ENCODE results near the gene PTTG1IP.

- TF ChIP-seq, protein P1, sequence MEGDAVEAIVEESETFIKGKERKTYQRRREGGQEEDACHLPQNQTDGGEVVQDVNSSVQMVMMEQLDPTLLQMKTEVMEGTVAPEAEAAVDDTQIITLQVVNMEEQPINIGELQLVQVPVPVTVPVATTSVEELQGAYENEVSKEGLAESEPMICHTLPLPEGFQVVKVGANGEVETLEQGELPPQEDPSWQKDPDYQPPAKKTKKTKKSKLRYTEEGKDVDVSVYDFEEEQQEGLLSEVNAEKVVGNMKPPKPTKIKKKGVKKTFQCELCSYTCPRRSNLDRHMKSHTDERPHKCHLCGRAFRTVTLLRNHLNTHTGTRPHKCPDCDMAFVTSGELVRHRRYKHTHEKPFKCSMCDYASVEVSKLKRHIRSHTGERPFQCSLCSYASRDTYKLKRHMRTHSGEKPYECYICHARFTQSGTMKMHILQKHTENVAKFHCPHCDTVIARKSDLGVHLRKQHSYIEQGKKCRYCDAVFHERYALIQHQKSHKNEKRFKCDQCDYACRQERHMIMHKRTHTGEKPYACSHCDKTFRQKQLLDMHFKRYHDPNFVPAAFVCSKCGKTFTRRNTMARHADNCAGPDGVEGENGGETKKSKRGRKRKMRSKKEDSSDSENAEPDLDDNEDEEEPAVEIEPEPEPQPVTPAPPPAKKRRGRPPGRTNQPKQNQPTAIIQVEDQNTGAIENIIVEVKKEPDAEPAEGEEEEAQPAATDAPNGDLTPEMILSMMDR (conservative IDR thresholded peaks at IDR 0.05 in 1 of 2, IDR thresholded peaks at IDR 0.05 in 1 of 2; ENCODE audit: low read depth in 1 of 2, low read length in 2 of 2): no peak
- no peak for TF ChIP-seq EZH2 (IDR thresholded peaks at IDR 0.05; ENCODE audit: low read length, missing control alignments)
Observed at GRCh38 chr21:44817914-44818639, 55.4 kb downstream of the PTTG1IP start, which contains the start of gene SUMO3.
